ENCODE data around the gene KCTD14. TPM values are rescaled to one million over a fixed set of nuclear protein-coding genes. Genes with fewer than 3 reads are reported as not detected.

Gene KCTD14
- total and polyA plus RNA-seq, 2 of the 4 experiments (the other 2 are of a cell fraction): 0.90 to 0.97 TPM

Other genes with a start within 250 kb of the KCTD14 start
- 18.5 and 26.7 TPM in 2 replicates for gene RSF1, start 202.6 kb downstream of the KCTD14 start, total RNA-seq (2012; rRNA removed)
- gene RSF1, start 202.6 kb downstream of the KCTD14 start, polyA plus RNA-seq (2012; rRNA removed): 13.9 and 19.1 TPM in 2 replicates
- gene AAMDC, start 202.1 kb downstream of the KCTD14 start, total RNA-seq (2012; rRNA removed): 15.8 and 49.7 TPM in 2 replicates
- 47.6 and 51.2 TPM in 2 replicates for gene AAMDC, start 202.1 kb downstream of the KCTD14 start, polyA plus RNA-seq (2012; rRNA removed)
- 44.4 and 52.5 TPM in 2 replicates for gene INTS4, start 28.6 kb downstream of the KCTD14 start, total RNA-seq (2012; rRNA removed)
- gene INTS4, start 28.6 kb downstream of the KCTD14 start, polyA plus RNA-seq (2012; rRNA removed): 23.4 and 24.0 TPM in 2 replicates
- gene THRSP, start 40.6 kb upstream of the KCTD14 start, total RNA-seq (2012; rRNA removed): not detected in 2 replicates
- gene THRSP, start 40.6 kb upstream of the KCTD14 start, polyA plus RNA-seq (2012; rRNA removed): not detected in 2 replicates
- gene NDUFC2, start 56.6 kb upstream of the KCTD14 start, total RNA-seq (2012; rRNA removed): 143 and 146 TPM in 2 replicates
- 327 and 340 TPM in 2 replicates for gene NDUFC2, start 56.6 kb upstream of the KCTD14 start, polyA plus RNA-seq (2012; rRNA removed)
- gene ALG8, start 116.3 kb upstream of the KCTD14 start, total RNA-seq (2012; rRNA removed): 27.8 and 53.0 TPM in 2 replicates
- 28.2 and 31.8 TPM in 2 replicates for gene ALG8, start 116.3 kb upstream of the KCTD14 start, polyA plus RNA-seq (2012; rRNA removed)
- gene KCTD21, start 165.3 kb upstream of the KCTD14 start, total RNA-seq (2012; rRNA removed): 12.2 and 12.5 TPM in 2 replicates
- gene KCTD21, start 165.3 kb upstream of the KCTD14 start, polyA plus RNA-seq (2012; rRNA removed): 12.2 TPM in 2 replicates
- 2.2 and 2.7 TPM in 2 replicates for gene USP35, start 165.6 kb upstream of the KCTD14 start, total RNA-seq (2012; rRNA removed)
- gene USP35, start 165.6 kb upstream of the KCTD14 start, polyA plus RNA-seq (2012; rRNA removed): 10.4 and 11.3 TPM in 2 replicates